Measurements from ENCODE around the gene CAMKK1. TPM values are rescaled to one million over a fixed set of nuclear protein-coding genes. Genes with fewer than 3 reads are reported as not detected.

CAMKK1 gene
- total RNA-seq, 1 donor: 5.4 TPM

GRCh38 chr17:3894188-3894587, 1.3 kb upstream of the CAMKK1 start:
- no peak overlapping the region for H3K4me3 ChIP-seq (ENCODE audit: low read length)

GRCh38 chr17:3893720-3894116, 865 bp upstream of the CAMKK1 start:
- Histone ChIP-seq H3K4me1 (ENCODE audit: insufficient read depth, low read length) (peaks cover 57% of the 10 kb centered on the region), H3K9me3 (ENCODE audit: low read depth, low read length) (no peaks in the 10 kb centered on the region), H3K4me3 (ENCODE audit: low read length) (no peak overlapping the region), H3K27me3 (ENCODE audit: insufficient read depth, low read length) (no peaks in the 10 kb centered on the region)

More at GRCh38 chr17:3894188-3894587, 1.3 kb upstream of the CAMKK1 start:
- Histone ChIP-seq H3K4me1 (ENCODE audit: insufficient read depth, low read length) (peaks cover 57% of the 10 kb centered on the region), H3K27me3 (ENCODE audit: insufficient read depth, low read length) (no peaks in the 10 kb centered on the region), H3K9me3 (ENCODE audit: low read depth, low read length) (no peaks in the 10 kb centered on the region)

- peak overlapping the region; percentile 42 for H3K4me3 ChIP-seq (ENCODE audit: low read length)
- peaks cover 69% of the 10 kb centered on the region for H3K4me1 ChIP-seq (ENCODE audit: insufficient read depth, low read length)
- no peaks in the 10 kb centered on the region for H3K9me3 ChIP-seq (ENCODE audit: low read depth, low read length)
- H3K27me3 ChIP-seq (ENCODE audit: insufficient read depth, low read length): no peaks in the 10 kb centered on the region
These were observed 506 bp downstream of the CAMKK1 start for GRCh38 chr17:3892095-3892998.

- no peaks in the 10 kb centered on the region for H3K9me3 ChIP-seq (ENCODE audit: low read depth, low read length)
- peaks cover 75% of the 10 kb centered on the region for H3K4me1 ChIP-seq (ENCODE audit: insufficient read depth, low read length)
- no peak overlapping the region for H3K4me3 ChIP-seq (ENCODE audit: low read length)
- no peaks in the 10 kb centered on the region for H3K27me3 ChIP-seq (ENCODE audit: insufficient read depth, low read length)
These were observed 1.2 kb downstream of the CAMKK1 start for GRCh38 chr17:3891626-3892094.

- Histone ChIP-seq H3K27me3 (ENCODE audit: insufficient read depth, low read length) (no peaks in the 10 kb centered on the region), H3K4me1 (ENCODE audit: insufficient read depth, low read length) (peaks cover 82% of the 10 kb centered on the region), H3K9me3 (ENCODE audit: low read depth, low read length) (no peaks in the 10 kb centered on the region), H3K4me3 (ENCODE audit: low read length) (no peak overlapping the region)
These were observed 2.0 kb downstream of the CAMKK1 start for GRCh38 chr17:3890878-3891219.

GRCh38 chr17:3890082-3890877, 2.6 kb downstream of the CAMKK1 start:
- Histone ChIP-seq H3K27me3 (ENCODE audit: insufficient read depth, low read length) (no peaks in the 10 kb centered on the region), H3K9me3 (ENCODE audit: low read depth, low read length) (no peaks in the 10 kb centered on the region), H3K4me1 (ENCODE audit: insufficient read depth, low read length) (peaks cover 81% of the 10 kb centered on the region), H3K4me3 (ENCODE audit: low read length) (no peak overlapping the region)

- no peak overlapping the region for H3K4me3 ChIP-seq (ENCODE audit: low read length)
- H3K9me3 ChIP-seq (ENCODE audit: low read depth, low read length): no peaks in the 10 kb centered on the region
- no peaks in the 10 kb centered on the region for H3K27me3 ChIP-seq (ENCODE audit: insufficient read depth, low read length)
- peaks cover 73% of the 10 kb centered on the region for H3K4me1 ChIP-seq (ENCODE audit: insufficient read depth, low read length)
These were observed 3.4 kb downstream of the CAMKK1 start for GRCh38 chr17:3889325-3890012.

GRCh38 chr17:3888343-3889171, 4.3 kb downstream of the CAMKK1 start:
- no peaks in the 10 kb centered on the region for H3K27me3 ChIP-seq (ENCODE audit: insufficient read depth, low read length)
- H3K4me3 ChIP-seq (ENCODE audit: low read length): no peak overlapping the region
- H3K4me1 ChIP-seq (ENCODE audit: insufficient read depth, low read length): peaks cover 64% of the 10 kb centered on the region
- H3K9me3 ChIP-seq (ENCODE audit: low read depth, low read length): no peaks in the 10 kb centered on the region

- H3K9me3 ChIP-seq (ENCODE audit: low read depth, low read length): no peaks in the 10 kb centered on the region
- H3K4me3 ChIP-seq (ENCODE audit: low read length): no peak overlapping the region
- H3K4me1 ChIP-seq (ENCODE audit: insufficient read depth, low read length): peaks cover 60% of the 10 kb centered on the region
- H3K27me3 ChIP-seq (ENCODE audit: insufficient read depth, low read length): no peaks in the 10 kb centered on the region
These were observed 5.0 kb downstream of the CAMKK1 start for GRCh38 chr17:3887804-3888203.

- no peak overlapping the region for H3K4me3 ChIP-seq (ENCODE audit: low read length)
- no peaks in the 10 kb centered on the region for H3K27me3 ChIP-seq (ENCODE audit: insufficient read depth, low read length)
- H3K4me1 ChIP-seq (ENCODE audit: insufficient read depth, low read length): peaks cover 58% of the 10 kb centered on the region
- no peaks in the 10 kb centered on the region for H3K9me3 ChIP-seq (ENCODE audit: low read depth, low read length)
These were observed 5.5 kb downstream of the CAMKK1 start for GRCh38 chr17:3887394-3887793.

GRCh38 chr17:3886776-3887175, 6.1 kb downstream of the CAMKK1 start:
- Histone ChIP-seq H3K4me1 (ENCODE audit: insufficient read depth, low read length) (peaks cover 52% of the 10 kb centered on the region), H3K9me3 (ENCODE audit: low read depth, low read length) (no peaks in the 10 kb centered on the region), H3K4me3 (ENCODE audit: low read length) (no peak overlapping the region), H3K27me3 (ENCODE audit: insufficient read depth, low read length) (no peaks in the 10 kb centered on the region)

GRCh38 chr17:3885970-3886369, 6.9 kb downstream of the CAMKK1 start:
- H3K4me1 ChIP-seq (ENCODE audit: insufficient read depth, low read length): peaks cover 46% of the 10 kb centered on the region
- no peaks in the 10 kb centered on the region for H3K27me3 ChIP-seq (ENCODE audit: insufficient read depth, low read length)
- H3K9me3 ChIP-seq (ENCODE audit: low read depth, low read length): no peaks in the 10 kb centered on the region
- H3K4me3 ChIP-seq (ENCODE audit: low read length): no peak overlapping the region

GRCh38 chr17:3885271-3885670, 7.6 kb downstream of the CAMKK1 start:
- no peaks in the 10 kb centered on the region for H3K27me3 ChIP-seq (ENCODE audit: insufficient read depth, low read length)
- no peak overlapping the region for H3K4me3 ChIP-seq (ENCODE audit: low read length)
- H3K9me3 ChIP-seq (ENCODE audit: low read depth, low read length): no peaks in the 10 kb centered on the region
- H3K4me1 ChIP-seq (ENCODE audit: insufficient read depth, low read length): peaks cover 39% of the 10 kb centered on the region

- H3K4me1 ChIP-seq (ENCODE audit: insufficient read depth, low read length): peaks cover 31% of the 10 kb centered on the region
- no peak overlapping the region for H3K4me3 ChIP-seq (ENCODE audit: low read length)
- no peaks in the 10 kb centered on the region for H3K9me3 ChIP-seq (ENCODE audit: low read depth, low read length)
- H3K27me3 ChIP-seq (ENCODE audit: insufficient read depth, low read length): no peaks in the 10 kb centered on the region
These were observed 8.7 kb downstream of the CAMKK1 start for GRCh38 chr17:3884188-3884587.
